Measurements from ENCODE around the gene EIF4G3. TPM values are rescaled to one million over a fixed set of nuclear protein-coding genes. Genes with fewer than 3 reads are reported as not detected.

EIF4G3 gene
- total and polyA plus RNA-seq, 2 donors, result 17.0 to 22.1 TPM

GRCh38 chr1:20770314-20771087 is 406.2 kb downstream of the EIF4G3 start:
- Histone ChIP-seq H3K9me3 (ENCODE audit: control insufficient read depth in 2 of 2, insufficient read depth in 1 of 2, low read length in 1 of 2) (no peaks in the 10 kb centered on the region), H3K27me3 (ENCODE audit: control insufficient read depth in 2 of 2, insufficient read depth in 1 of 2, low read length in 1 of 2) (no peaks in the 10 kb centered on the region), H3K4me1 (ENCODE audit: control insufficient read depth in 2 of 2, insufficient read depth in 2 of 2, low read length in 2 of 2) (no peaks in the 10 kb centered on the region), H3K4me3 (ENCODE audit: low read length in 2 of 2) (no peak overlapping the region), H3K36me3 (ENCODE audit: control insufficient read depth in 2 of 2, insufficient read depth in 2 of 2, low read length in 1 of 2) (peaks cover 60 to 95% of the 10 kb centered on the region in 2 donors), H3K27ac (ENCODE audit: low read depth in 1 of 2, low read length in 1 of 2) (no peak overlapping the region)
- no peak for DNase-seq (ENCODE audit: low read depth in 6 of 9, low spot score in 9 of 9)
- WGBS, result 98% methylated on average over 6 of the region's 6 CpGs

- Histone ChIP-seq H3K4me3 (ENCODE audit: low read length in 2 of 2) (no peak overlapping the region), H3K9me3 (ENCODE audit: control insufficient read depth in 2 of 2, insufficient read depth in 1 of 2, low read length in 1 of 2) (no peaks in the 10 kb centered on the region), H3K27me3 (ENCODE audit: control insufficient read depth in 2 of 2, insufficient read depth in 1 of 2, low read length in 1 of 2) (no peaks in the 10 kb centered on the region), H3K27ac (ENCODE audit: low read depth in 1 of 2, low read length in 1 of 2) (no peak overlapping the region), H3K4me1 (ENCODE audit: control insufficient read depth in 2 of 2, insufficient read depth in 2 of 2, low read length in 2 of 2) (no peaks in the 10 kb centered on the region), H3K36me3 (ENCODE audit: control insufficient read depth in 2 of 2, insufficient read depth in 2 of 2, low read length in 1 of 2) (peaks cover 65 to 93% of the 10 kb centered on the region in 2 donors)
- no peak for DNase-seq (ENCODE audit: low read depth in 6 of 9, low spot score in 9 of 9)
These were observed 409.4 kb downstream of the EIF4G3 start for GRCh38 chr1:20767271-20767670.

- no peak overlapping the region for H3K4me3 ChIP-seq (ENCODE audit: low read length in 2 of 2)
- no peaks in the 10 kb centered on the region for H3K9me3 ChIP-seq (ENCODE audit: control insufficient read depth in 2 of 2, insufficient read depth in 1 of 2, low read length in 1 of 2)
- H3K27me3 ChIP-seq (ENCODE audit: control insufficient read depth in 2 of 2, insufficient read depth in 1 of 2, low read length in 1 of 2), result no peaks in the 10 kb centered on the region
- no peak overlapping the region for H3K27ac ChIP-seq (ENCODE audit: low read depth in 1 of 2, low read length in 1 of 2)
- no peak for DNase-seq (ENCODE audit: low read depth in 6 of 9, low spot score in 9 of 9)
- 98% methylated on average over 3 of the region's 3 CpGs for WGBS
- H3K36me3 ChIP-seq (ENCODE audit: control insufficient read depth in 2 of 2, insufficient read depth in 2 of 2, low read length in 1 of 2), result peaks cover 82 to 91% of the 10 kb centered on the region in 2 donors
- H3K4me1 ChIP-seq (ENCODE audit: control insufficient read depth in 2 of 2, insufficient read depth in 2 of 2, low read length in 2 of 2), result no peaks in the 10 kb centered on the region
These were observed 413.3 kb downstream of the EIF4G3 start for GRCh38 chr1:20763417-20763816.

GRCh38 chr1:20760322-20760721 is 416.4 kb downstream of the EIF4G3 start:
- no peak for DNase-seq (ENCODE audit: low read depth in 6 of 9, low spot score in 9 of 9)
- WGBS, result 92% methylated on average over 6 of the region's 6 CpGs
- Histone ChIP-seq H3K27ac (ENCODE audit: low read depth in 1 of 2, low read length in 1 of 2) (no peak overlapping the region), H3K27me3 (ENCODE audit: control insufficient read depth in 2 of 2, insufficient read depth in 1 of 2, low read length in 1 of 2) (no peaks in the 10 kb centered on the region), H3K4me3 (ENCODE audit: low read length in 2 of 2) (no peak overlapping the region), H3K9me3 (ENCODE audit: control insufficient read depth in 2 of 2, insufficient read depth in 1 of 2, low read length in 1 of 2) (no peaks in the 10 kb centered on the region), H3K36me3 (ENCODE audit: control insufficient read depth in 2 of 2, insufficient read depth in 2 of 2, low read length in 1 of 2) (peaks cover 75 to 89% of the 10 kb centered on the region in 2 donors), H3K4me1 (ENCODE audit: control insufficient read depth in 2 of 2, insufficient read depth in 2 of 2, low read length in 2 of 2) (no peaks in the 10 kb centered on the region)

Other genes with a start within 250 kb of the EIF4G3 start
- gene ECE1, start 113.6 kb upstream of the EIF4G3 start, total RNA-seq, result 17.8 TPM
- gene ECE1, start 113.6 kb upstream of the EIF4G3 start, polyA plus RNA-seq, result 34.2 TPM